ENCODE measurements around the gene JUN.

GRCh38 chr1:58794585-58794984 is 10.7 kb upstream of the JUN start:
- no peak for TF ChIP-seq CTCF (IDR thresholded peaks at IDR 0.05)
- no peak for TF ChIP-seq EZH2 (IDR thresholded peaks at IDR 0.05; ENCODE audit: borderline replicate concordance, insufficient read depth, low read depth, low read length, poor library complexity, severe bottlenecking)
